Glutamatergic neuron (in vitro differentiated cells): ENCODE results near the gene NPR2. TPM values are rescaled to one million over a fixed set of nuclear protein-coding genes. Genes with fewer than 3 reads are reported as not detected.

Experiments
- DNase-seq: peaks from one replicate; pipeline ENCODE4 v3.0.0; 2022
- H3K27ac Mint-ChIP-seq: one replicate; pipeline ENCODE4 v1.8.0; 2020; ENCODE audit warnings: mild to moderate bottlenecking, mixed read lengths, inconsistent platforms; ENCODE audit not compliant: unreplicated experiment
- H3K27me3 Mint-ChIP-seq: one replicate; pipeline ENCODE4 v1.8.0; 2020; ENCODE audit warnings: mild to moderate bottlenecking, moderate library complexity, mixed read lengths, inconsistent platforms; ENCODE audit not compliant: unreplicated experiment
- H3K36me3 Mint-ChIP-seq: one replicate; pipeline ENCODE4 v1.8.0; 2020; ENCODE audit warnings: mild to moderate bottlenecking, mixed read lengths, inconsistent platforms; ENCODE audit not compliant: unreplicated experiment
- H3K4me1 Mint-ChIP-seq: one replicate; pipeline ENCODE4 v1.8.0; 2020; ENCODE audit warnings: mild to moderate bottlenecking, low read depth, mixed read lengths, inconsistent platforms; ENCODE audit not compliant: unreplicated experiment
- H3K4me3 Mint-ChIP-seq: one replicate; pipeline ENCODE4 v1.8.0; 2020; ENCODE audit warnings: mild to moderate bottlenecking, mixed read lengths, inconsistent platforms; ENCODE audit not compliant: unreplicated experiment
- H3K9me3 Mint-ChIP-seq: one replicate; pipeline ENCODE4 v1.8.0; 2020; ENCODE audit warnings: mild to moderate bottlenecking, moderate library complexity, mixed read lengths, inconsistent platforms; ENCODE audit not compliant: unreplicated experiment
- total RNA-seq: library from RNA; stranded (reverse); fragmentation: NEBNext Ultra II Directional; extraction: Animal tissue kit (Norgen Biotek cat#: 25700); gene quantifications from one replicate; pipeline ENCODE4 v1.2.1, GENCODE V29; 2021; ENCODE audit not compliant: unreplicated experiment
- TF ChIP-seq, protein P1 (sequence below): fragments of 200-600 bp; sonication (generic); IDR thresholded peaks from one replicate; pipeline ENCODE4 v1.5.0; 2021; ENCODE audit not compliant: partially characterized antibody, unreplicated experiment

Gene NPR2
- total RNA-seq, 1 donor from 2014 or later, result 357 TPM

DNA sequence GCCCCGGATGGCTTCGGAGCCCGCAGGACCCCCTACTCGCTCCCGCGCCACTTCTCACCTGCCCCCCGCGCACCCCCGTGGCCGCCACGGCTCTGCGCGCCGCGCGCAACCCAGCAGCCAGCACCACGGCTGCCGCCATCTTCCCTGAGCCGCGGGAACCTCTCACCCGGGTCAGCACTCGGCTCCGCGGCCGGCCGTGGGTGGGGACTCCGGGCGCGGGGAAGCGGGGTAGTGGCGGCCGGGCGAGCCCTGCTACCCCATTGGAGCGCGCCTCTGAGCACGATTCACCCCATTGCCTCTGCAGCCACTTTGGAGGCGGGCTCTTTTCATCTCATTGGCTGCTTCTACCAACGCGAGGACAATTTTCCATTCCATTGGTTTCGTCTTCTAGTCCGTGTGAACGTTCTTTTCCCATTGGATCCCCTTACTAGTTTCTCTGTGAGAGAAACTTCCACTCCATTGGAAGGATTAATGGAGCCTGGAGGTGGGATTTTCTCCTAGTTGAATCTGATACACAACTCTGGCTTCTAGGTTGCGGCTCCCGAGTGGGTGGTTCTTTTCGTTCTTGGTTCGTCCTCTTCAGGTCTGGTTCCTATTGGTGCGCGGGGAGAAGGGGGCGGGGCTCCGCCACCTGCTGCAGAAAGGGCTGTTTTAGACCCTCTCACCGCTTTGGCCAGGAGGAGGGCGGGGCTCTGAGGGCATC, 23.6 kb downstream of the NPR2 start, which contains the start of gene HINT2:
HINT2 (minus strand) TSS at position 202 of the 703 bp plus-strand sequence; CDS start at position 139, 63 bp downstream.
- Mint-ChIP-seq H3K9me3 (peaks cover 17% of the 10 kb centered on the region), H3K36me3 (no peaks in the 10 kb centered on the region), H3K4me1 (peaks cover 51% of the 10 kb centered on the region), H3K27me3 (peaks cover 21% of the 10 kb centered on the region), H3K4me3 (peak within 1 kb of the TSS; percentile 83), H3K27ac (peak within 1 kb of the TSS; percentile 91)
- DNase-seq, result peak; percentile 95
- TF ChIP-seq, protein P1, sequence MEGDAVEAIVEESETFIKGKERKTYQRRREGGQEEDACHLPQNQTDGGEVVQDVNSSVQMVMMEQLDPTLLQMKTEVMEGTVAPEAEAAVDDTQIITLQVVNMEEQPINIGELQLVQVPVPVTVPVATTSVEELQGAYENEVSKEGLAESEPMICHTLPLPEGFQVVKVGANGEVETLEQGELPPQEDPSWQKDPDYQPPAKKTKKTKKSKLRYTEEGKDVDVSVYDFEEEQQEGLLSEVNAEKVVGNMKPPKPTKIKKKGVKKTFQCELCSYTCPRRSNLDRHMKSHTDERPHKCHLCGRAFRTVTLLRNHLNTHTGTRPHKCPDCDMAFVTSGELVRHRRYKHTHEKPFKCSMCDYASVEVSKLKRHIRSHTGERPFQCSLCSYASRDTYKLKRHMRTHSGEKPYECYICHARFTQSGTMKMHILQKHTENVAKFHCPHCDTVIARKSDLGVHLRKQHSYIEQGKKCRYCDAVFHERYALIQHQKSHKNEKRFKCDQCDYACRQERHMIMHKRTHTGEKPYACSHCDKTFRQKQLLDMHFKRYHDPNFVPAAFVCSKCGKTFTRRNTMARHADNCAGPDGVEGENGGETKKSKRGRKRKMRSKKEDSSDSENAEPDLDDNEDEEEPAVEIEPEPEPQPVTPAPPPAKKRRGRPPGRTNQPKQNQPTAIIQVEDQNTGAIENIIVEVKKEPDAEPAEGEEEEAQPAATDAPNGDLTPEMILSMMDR, result peak; percentile 6

DNA sequence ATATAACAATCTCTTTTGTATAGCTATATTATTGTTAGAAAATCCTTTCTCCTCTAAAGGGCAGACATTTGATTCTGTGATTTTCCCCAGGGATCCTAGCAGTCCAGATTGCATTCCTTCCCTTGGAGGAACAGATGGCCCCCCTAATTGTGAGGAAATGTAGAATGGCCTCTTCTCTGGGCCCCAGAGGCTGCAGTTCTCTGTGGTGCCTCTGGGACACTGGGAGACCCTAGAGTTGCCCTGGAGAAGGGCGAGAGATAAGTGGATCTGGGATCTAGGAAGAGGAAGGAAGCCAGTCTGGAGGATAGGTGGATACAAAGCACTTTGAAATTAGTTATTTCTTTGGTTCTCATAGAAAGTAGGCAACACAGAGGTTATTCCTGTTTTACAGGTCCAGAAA, 25.3 kb downstream of the NPR2 start:
- Mint-ChIP-seq H3K27ac (peak overlapping the region; percentile 96), H3K9me3 (peaks cover 16% of the 10 kb centered on the region), H3K4me3 (peak overlapping the region; percentile 81), H3K27me3 (peaks cover 19% of the 10 kb centered on the region), H3K4me1 (peaks cover 48% of the 10 kb centered on the region), H3K36me3 (no peaks in the 10 kb centered on the region)
- DNase-seq, result peak; percentile 78
- TF ChIP-seq, protein P1, result peak; percentile 66

DNA sequence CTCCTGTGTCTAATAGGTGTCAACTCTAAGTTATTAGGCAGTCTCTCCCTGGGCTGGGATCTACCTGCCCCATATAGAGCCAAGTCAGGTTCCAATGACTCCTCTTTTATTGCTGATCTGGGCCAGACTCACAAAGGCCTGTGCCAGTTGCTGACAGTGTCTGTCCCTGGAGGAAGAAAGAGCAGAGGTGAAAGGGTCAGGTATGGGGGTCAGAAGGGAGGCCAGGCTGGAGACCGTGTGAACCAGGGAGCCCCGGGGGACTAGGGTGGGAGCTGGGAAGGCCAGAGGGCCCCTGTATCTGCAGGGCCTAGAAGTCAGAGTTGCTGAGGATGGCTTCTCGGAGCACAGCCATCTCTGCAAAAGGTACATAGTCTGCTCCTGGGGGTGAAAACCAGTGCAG, 26.9 kb downstream of the NPR2 start:
- H3K36me3 Mint-ChIP-seq, result peaks cover 5% of the 10 kb centered on the region
- H3K27me3 Mint-ChIP-seq, result peaks cover 19% of the 10 kb centered on the region
- TF ChIP-seq, protein P1, result no peak
- H3K9me3 Mint-ChIP-seq, result peaks cover 15% of the 10 kb centered on the region
- peaks cover 41% of the 10 kb centered on the region for H3K4me1 Mint-ChIP-seq
- peak overlapping the region; percentile 96 for H3K27ac Mint-ChIP-seq
- peak overlapping the region; percentile 81 for H3K4me3 Mint-ChIP-seq
- no peak for DNase-seq

GRCh38 chr9:35820076-35820475, 28.7 kb downstream of the NPR2 start:
- no peak overlapping the region for H3K4me3 Mint-ChIP-seq
- TF ChIP-seq, protein P1, result no peak
- H3K27me3 Mint-ChIP-seq, result peaks cover 14% of the 10 kb centered on the region
- peaks cover 10% of the 10 kb centered on the region for H3K9me3 Mint-ChIP-seq
- H3K36me3 Mint-ChIP-seq, result peaks cover 5% of the 10 kb centered on the region
- no peak for DNase-seq
- H3K4me1 Mint-ChIP-seq, result peaks cover 31% of the 10 kb centered on the region
- no peak overlapping the region for H3K27ac Mint-ChIP-seq

GRCh38 chr9:35822926-35823325, 31.5 kb downstream of the NPR2 start:
- TF ChIP-seq, protein P1, result no peak
- Mint-ChIP-seq H3K9me3 (peaks cover 4% of the 10 kb centered on the region), H3K36me3 (peaks cover 5% of the 10 kb centered on the region), H3K27ac (no peak overlapping the region), H3K4me1 (peaks cover 17% of the 10 kb centered on the region), H3K27me3 (peaks cover 6% of the 10 kb centered on the region), H3K4me3 (no peak overlapping the region)
- no peak for DNase-seq
